HEK293 (cell line): Measurements from ENCODE around the gene HES5.

Experiments used
- CTCF ChIA-PET: fragments of 350-600 bp; formaldehyde crosslinking; extraction: SDS; loops from one replicate; lab custom pipeline; 2021; ENCODE audit warnings: antibody characterized with exemption; lab: Yijun Ruan, JAX
- POLR2A ChIA-PET: fragments of 300-600 bp; formaldehyde crosslinking; extraction: SDS; loops from one replicate; lab custom pipeline; 2020; ENCODE audit warnings: antibody characterized with exemption, inconsistent platforms; lab: Yijun Ruan, JAX
- H3K27ac ChIP-seq: fragments of 200-500 bp; sonication (Bioruptor generic); 2 replicates; pipeline ENCODE4 v1.5.1; 2014; ENCODE audit warnings: low read depth, low read length, control low read depth, inconsistent platforms; ENCODE audit errors: extremely low read depth
- H3K36me3 ChIP-seq, 2 experiments: fragments of 200-500 bp in 1 of 2; sonication (Bioruptor generic) in 1 of 2; 1 replicate in 1 of 2; 2 replicates in 1 of 2; pipeline ENCODE4 v1.5.1; 2014 to 2017; ENCODE audit warnings: inconsistent platforms in 2 of 2, low read length in 2 of 2; ENCODE audit not compliant: control insufficient read depth in 2 of 2, insufficient read depth in 1 of 2
- H3K4me1 ChIP-seq: fragments of 200-500 bp; sonication (Bioruptor generic); 2 replicates; pipeline ENCODE4 v1.5.1; 2014; ENCODE audit warnings: mild to moderate bottlenecking, low read length, inconsistent platforms; ENCODE audit not compliant: control insufficient read depth, insufficient read depth
- H3K4me3 ChIP-seq: 2 replicates; pipeline ENCODE4 v1.5.1; 2011; ENCODE audit warnings: low read depth, mild to moderate bottlenecking, control low read depth, low read length, moderate library complexity
- H3K9me3 ChIP-seq: fragments of 200-500 bp; sonication (Bioruptor generic); 2 replicates; pipeline ENCODE4 v1.5.1; 2014; ENCODE audit warnings: low read depth, low read length, inconsistent platforms; ENCODE audit not compliant: control insufficient read depth, insufficient read depth
- GFI1B ChIP-seq: fragments of 450-650 bp; formaldehyde crosslinking; IDR thresholded peaks from 2 replicates; pipeline ENCODE4 v1.5.1; 2016; ENCODE audit warnings: missing biosample characterization, missing genetic modification characterization
- GLIS1 ChIP-seq: fragments of 450-650 bp; formaldehyde crosslinking; IDR thresholded peaks from 2 replicates; pipeline ENCODE4 v1.5.1; 2016; ENCODE audit warnings: missing biosample characterization, missing genetic modification characterization
- SCRT2 ChIP-seq: fragments of 450-650 bp; formaldehyde crosslinking; IDR thresholded peaks from 2 replicates; pipeline ENCODE4 v1.5.1; 2016; ENCODE audit warnings: missing biosample characterization, missing genetic modification characterization
- SP3 ChIP-seq: fragments of 450-650 bp; formaldehyde crosslinking; IDR thresholded peaks from 2 replicates; pipeline ENCODE4 v1.5.1; 2016; ENCODE audit warnings: missing biosample characterization, missing genetic modification characterization
- ZBTB1 ChIP-seq: fragments of 450-650 bp; formaldehyde crosslinking; IDR thresholded peaks from 2 replicates; pipeline ENCODE4 v1.5.1; 2016; ENCODE audit warnings: missing biosample characterization, missing genetic modification characterization
- ZBTB7A ChIP-seq: fragments of 450-650 bp; formaldehyde crosslinking; IDR thresholded peaks from 2 replicates; pipeline ENCODE4 v1.5.1; 2016; ENCODE audit warnings: low read depth, missing biosample characterization, missing genetic modification characterization
- ZEB2 ChIP-seq: fragments of 450-650 bp; formaldehyde crosslinking; IDR thresholded peaks from 2 replicates; pipeline ENCODE4 v1.5.1; 2016; ENCODE audit warnings: missing biosample characterization, missing genetic modification characterization
- ZFP69B ChIP-seq: fragments of 450-650 bp; formaldehyde crosslinking; IDR thresholded peaks from 2 replicates; pipeline ENCODE4 v1.5.1; 2016; ENCODE audit warnings: missing biosample characterization, missing genetic modification characterization
- ZNF112 ChIP-seq: fragments of 450-650 bp; formaldehyde crosslinking; IDR thresholded peaks from 2 replicates; pipeline ENCODE4 v1.5.0; 2017; ENCODE audit warnings: missing biosample characterization, missing genetic modification characterization
- ZNF174 ChIP-seq: fragments of 450-650 bp; formaldehyde crosslinking; IDR thresholded peaks from 2 replicates; pipeline ENCODE4 v1.5.0; 2017; ENCODE audit warnings: missing biosample characterization, mild to moderate bottlenecking, missing genetic modification characterization
- ZNF175 ChIP-seq: fragments of 450-650 bp; formaldehyde crosslinking; IDR thresholded peaks from 2 replicates; pipeline ENCODE4 v1.5.1; 2016; ENCODE audit warnings: missing biosample characterization, missing genetic modification characterization
- ZNF214 ChIP-seq: fragments of 450-650 bp; formaldehyde crosslinking; IDR thresholded peaks from 2 replicates; pipeline ENCODE4 v1.5.1; 2017; ENCODE audit warnings: missing biosample characterization, mild to moderate bottlenecking, missing genetic modification characterization, borderline replicate concordance
- ZNF223 ChIP-seq: fragments of 450-650 bp; formaldehyde crosslinking; IDR thresholded peaks from 2 replicates; pipeline ENCODE4 v1.5.1; 2016; ENCODE audit warnings: missing biosample characterization, missing genetic modification characterization
- ZNF391 ChIP-seq: fragments of 450-650 bp; formaldehyde crosslinking; IDR thresholded peaks from 2 replicates; pipeline ENCODE4 v1.5.1; 2016; ENCODE audit warnings: low read depth, missing biosample characterization, missing genetic modification characterization, borderline replicate concordance
- ZNF433 ChIP-seq: fragments of 450-650 bp; formaldehyde crosslinking; IDR thresholded peaks from 2 replicates; pipeline ENCODE4 v1.5.1; 2016; ENCODE audit warnings: missing biosample characterization, missing genetic modification characterization, low read depth
- ZNF521 ChIP-seq: fragments of 450-650 bp; formaldehyde crosslinking; IDR thresholded peaks from 2 replicates; pipeline ENCODE4 v1.5.1; 2017; ENCODE audit warnings: missing biosample characterization, mild to moderate bottlenecking, missing genetic modification characterization
- ZNF548 ChIP-seq: fragments of 450-650 bp; formaldehyde crosslinking; IDR thresholded peaks from 2 replicates; pipeline ENCODE4 v1.5.1; 2016; ENCODE audit warnings: missing biosample characterization, missing genetic modification characterization
- ZNF791 ChIP-seq: fragments of 450-650 bp; formaldehyde crosslinking; IDR thresholded peaks from 2 replicates; pipeline ENCODE4 v1.5.1; 2016; ENCODE audit warnings: missing biosample characterization, missing genetic modification characterization
- TF ChIP-seq, protein P1 (sequence below): fragments of 450-650 bp; formaldehyde crosslinking; IDR thresholded peaks from 2 replicates; pipeline ENCODE4 v1.5.1; 2017; ENCODE audit warnings: missing biosample characterization, missing genetic modification characterization
- TF ChIP-seq, protein P2 (sequence below): fragments of 450-650 bp; formaldehyde crosslinking; IDR thresholded peaks from 2 replicates; pipeline ENCODE4 v1.5.1; 2016; ENCODE audit warnings: missing biosample characterization, missing genetic modification characterization
- TF ChIP-seq, protein P3 (sequence below): fragments of 450-650 bp; formaldehyde crosslinking; IDR thresholded peaks from 2 replicates; pipeline ENCODE4 v1.5.1; 2016; ENCODE audit warnings: missing biosample characterization, missing genetic modification characterization
- TF ChIP-seq, protein P4 (sequence below): fragments of 450-650 bp; formaldehyde crosslinking; IDR thresholded peaks from 2 replicates; pipeline ENCODE4 v1.5.1; 2017; ENCODE audit warnings: missing biosample characterization, missing genetic modification characterization
- TF ChIP-seq, protein P5 (sequence below): fragments of 450-650 bp; formaldehyde crosslinking; IDR thresholded peaks from 2 replicates; pipeline ENCODE4 v1.5.1; 2016; ENCODE audit warnings: missing biosample characterization, missing genetic modification characterization, borderline replicate concordance

Gene HES5

DNA sequence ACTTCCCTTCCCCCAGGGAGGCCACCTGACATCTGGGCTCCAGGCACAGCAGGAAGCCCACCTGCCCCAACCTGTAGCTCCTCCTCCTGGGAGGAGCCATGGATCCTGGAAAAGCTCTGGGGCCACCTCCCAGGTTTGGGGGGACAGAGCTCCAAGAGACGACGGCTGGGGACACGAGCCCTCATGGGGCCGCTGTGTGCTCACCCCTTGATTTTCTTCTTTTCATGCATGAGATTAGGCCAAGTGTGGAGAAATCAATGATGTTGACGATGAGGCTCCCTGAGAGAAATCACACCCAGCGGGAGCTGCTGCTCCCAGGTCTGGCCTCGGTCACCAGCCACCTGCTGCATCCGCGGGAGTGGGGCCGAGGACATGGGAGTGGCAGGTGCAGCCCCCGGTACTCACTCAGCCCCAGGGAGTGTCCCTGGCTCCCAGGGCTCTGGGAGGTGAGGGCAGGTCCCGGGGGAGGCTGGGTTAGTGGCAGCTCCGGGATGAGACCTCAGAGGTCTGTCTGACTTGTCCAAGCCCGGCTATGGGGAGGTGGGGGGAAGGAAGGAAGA, 34.8 kb upstream of the HES5 start:
- H3K9me3 ChIP-seq = no peaks in the 10 kb centered on the region
- ChIA-PET CTCF (interaction anchor here (0.6 to 0.7 kb wide), 2 partner anchors 39 to 476 kb away, joined by 3 to 5 read pairs; partner anchors contain the start of gene PANK4), POLR2A (interaction anchor here (1.1 to 1.7 kb wide), 2 partner anchors 39 to 112 kb away, joined by 3 read pairs; partner anchors contain the start of gene PANK4)
- H3K4me3 ChIP-seq = no peak overlapping the region
- H3K4me1 ChIP-seq = no peaks in the 10 kb centered on the region
- H3K36me3 ChIP-seq = no peaks in the 10 kb centered on the region
- TF ChIP-seq ZFP69B (tag by site-specific recombination) (no peak), ZNF521 (no peak), ZEB2 (tag by site-specific recombination) (no peak), ZBTB1 (tag by site-specific recombination) (no peak), ZNF791 (no peak), ZNF175 (tag by site-specific recombination) (no peak), SP3 (tag by site-specific recombination) (no peak), ZNF548 (tag by site-specific recombination) (no peak), GLIS1 (tag by site-specific recombination) (0 out of 2 replicates have a peak, but pooled peaks have one; percentile 5), ZNF174 (tag by site-specific recombination) (no peak), ZBTB7A (tag by site-specific recombination) (no peak), ZNF112 (no peak), ZNF214 (tag by site-specific recombination) (no peak), ZNF223 (tag by site-specific recombination) (no peak), ZNF391 (tag by site-specific recombination) (no peak), SCRT2 (peak; percentile 48), GFI1B (tag by site-specific recombination) (no peak), ZNF433 (tag by site-specific recombination) (no peak)
- TF ChIP-seq, protein P1, sequence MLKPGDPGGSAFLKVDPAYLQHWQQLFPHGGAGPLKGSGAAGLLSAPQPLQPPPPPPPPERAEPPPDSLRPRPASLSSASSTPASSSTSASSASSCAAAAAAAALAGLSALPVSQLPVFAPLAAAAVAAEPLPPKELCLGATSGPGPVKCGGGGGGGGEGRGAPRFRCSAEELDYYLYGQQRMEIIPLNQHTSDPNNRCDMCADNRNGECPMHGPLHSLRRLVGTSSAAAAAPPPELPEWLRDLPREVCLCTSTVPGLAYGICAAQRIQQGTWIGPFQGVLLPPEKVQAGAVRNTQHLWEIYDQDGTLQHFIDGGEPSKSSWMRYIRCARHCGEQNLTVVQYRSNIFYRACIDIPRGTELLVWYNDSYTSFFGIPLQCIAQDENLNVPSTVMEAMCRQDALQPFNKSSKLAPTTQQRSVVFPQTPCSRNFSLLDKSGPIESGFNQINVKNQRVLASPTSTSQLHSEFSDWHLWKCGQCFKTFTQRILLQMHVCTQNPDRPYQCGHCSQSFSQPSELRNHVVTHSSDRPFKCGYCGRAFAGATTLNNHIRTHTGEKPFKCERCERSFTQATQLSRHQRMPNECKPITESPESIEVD (tag by site-specific recombination) = no peak
- TF ChIP-seq, protein P2, sequence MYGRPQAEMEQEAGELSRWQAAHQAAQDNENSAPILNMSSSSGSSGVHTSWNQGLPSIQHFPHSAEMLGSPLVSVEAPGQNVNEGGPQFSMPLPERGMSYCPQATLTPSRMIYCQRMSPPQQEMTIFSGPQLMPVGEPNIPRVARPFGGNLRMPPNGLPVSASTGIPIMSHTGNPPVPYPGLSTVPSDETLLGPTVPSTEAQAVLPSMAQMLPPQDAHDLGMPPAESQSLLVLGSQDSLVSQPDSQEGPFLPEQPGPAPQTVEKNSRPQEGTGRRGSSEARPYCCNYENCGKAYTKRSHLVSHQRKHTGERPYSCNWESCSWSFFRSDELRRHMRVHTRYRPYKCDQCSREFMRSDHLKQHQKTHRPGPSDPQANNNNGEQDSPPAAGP (tag by site-specific recombination) = peak; percentile 61; the same call in 1 of the 2 replicates
- TF ChIP-seq, protein P3, sequence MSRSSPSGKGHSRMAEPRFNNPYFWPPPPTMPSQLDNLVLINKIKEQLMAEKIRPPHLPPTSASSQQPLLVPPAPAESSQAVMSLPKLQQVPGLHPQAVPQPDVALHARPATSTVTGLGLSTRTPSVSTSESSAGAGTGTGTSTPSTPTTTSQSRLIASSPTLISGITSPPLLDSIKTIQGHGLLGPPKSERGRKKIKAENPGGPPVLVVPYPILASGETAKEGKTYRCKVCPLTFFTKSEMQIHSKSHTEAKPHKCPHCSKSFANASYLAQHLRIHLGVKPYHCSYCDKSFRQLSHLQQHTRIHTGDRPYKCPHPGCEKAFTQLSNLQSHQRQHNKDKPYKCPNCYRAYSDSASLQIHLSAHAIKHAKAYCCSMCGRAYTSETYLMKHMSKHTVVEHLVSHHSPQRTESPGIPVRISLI (tag by site-specific recombination) = no peak
- TF ChIP-seq, protein P4, sequence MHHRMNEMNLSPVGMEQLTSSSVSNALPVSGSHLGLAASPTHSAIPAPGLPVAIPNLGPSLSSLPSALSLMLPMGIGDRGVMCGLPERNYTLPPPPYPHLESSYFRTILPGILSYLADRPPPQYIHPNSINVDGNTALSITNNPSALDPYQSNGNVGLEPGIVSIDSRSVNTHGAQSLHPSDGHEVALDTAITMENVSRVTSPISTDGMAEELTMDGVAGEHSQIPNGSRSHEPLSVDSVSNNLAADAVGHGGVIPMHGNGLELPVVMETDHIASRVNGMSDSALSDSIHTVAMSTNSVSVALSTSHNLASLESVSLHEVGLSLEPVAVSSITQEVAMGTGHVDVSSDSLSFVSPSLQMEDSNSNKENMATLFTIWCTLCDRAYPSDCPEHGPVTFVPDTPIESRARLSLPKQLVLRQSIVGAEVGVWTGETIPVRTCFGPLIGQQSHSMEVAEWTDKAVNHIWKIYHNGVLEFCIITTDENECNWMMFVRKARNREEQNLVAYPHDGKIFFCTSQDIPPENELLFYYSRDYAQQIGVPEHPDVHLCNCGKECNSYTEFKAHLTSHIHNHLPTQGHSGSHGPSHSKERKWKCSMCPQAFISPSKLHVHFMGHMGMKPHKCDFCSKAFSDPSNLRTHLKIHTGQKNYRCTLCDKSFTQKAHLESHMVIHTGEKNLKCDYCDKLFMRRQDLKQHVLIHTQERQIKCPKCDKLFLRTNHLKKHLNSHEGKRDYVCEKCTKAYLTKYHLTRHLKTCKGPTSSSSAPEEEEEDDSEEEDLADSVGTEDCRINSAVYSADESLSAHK (tag by site-specific recombination) = no peak
- TF ChIP-seq, protein P5, sequence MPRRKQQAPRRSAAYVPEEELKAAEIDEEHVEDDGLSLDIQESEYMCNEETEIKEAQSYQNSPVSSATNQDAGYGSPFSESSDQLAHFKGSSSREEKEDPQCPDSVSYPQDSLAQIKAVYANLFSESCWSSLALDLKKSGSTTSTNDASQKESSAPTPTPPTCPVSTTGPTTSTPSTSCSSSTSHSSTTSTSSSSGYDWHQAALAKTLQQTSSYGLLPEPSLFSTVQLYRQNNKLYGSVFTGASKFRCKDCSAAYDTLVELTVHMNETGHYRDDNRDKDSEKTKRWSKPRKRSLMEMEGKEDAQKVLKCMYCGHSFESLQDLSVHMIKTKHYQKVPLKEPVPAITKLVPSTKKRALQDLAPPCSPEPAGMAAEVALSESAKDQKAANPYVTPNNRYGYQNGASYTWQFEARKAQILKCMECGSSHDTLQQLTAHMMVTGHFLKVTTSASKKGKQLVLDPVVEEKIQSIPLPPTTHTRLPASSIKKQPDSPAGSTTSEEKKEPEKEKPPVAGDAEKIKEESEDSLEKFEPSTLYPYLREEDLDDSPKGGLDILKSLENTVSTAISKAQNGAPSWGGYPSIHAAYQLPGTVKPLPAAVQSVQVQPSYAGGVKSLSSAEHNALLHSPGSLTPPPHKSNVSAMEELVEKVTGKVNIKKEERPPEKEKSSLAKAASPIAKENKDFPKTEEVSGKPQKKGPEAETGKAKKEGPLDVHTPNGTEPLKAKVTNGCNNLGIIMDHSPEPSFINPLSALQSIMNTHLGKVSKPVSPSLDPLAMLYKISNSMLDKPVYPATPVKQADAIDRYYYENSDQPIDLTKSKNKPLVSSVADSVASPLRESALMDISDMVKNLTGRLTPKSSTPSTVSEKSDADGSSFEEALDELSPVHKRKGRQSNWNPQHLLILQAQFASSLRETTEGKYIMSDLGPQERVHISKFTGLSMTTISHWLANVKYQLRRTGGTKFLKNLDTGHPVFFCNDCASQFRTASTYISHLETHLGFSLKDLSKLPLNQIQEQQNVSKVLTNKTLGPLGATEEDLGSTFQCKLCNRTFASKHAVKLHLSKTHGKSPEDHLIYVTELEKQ (tag by site-specific recombination) = no peak
- H3K27ac ChIP-seq = no peak overlapping the region
